Heart left ventricle (tissue), 13 donors: Measurements from ENCODE around the gene TMEM106C.

Experiments
- POLR2A ChIP-seq, 2 donors: fragments of 450-650 bp; IDR thresholded peaks; one replicate each; pipeline ENCODE4 v1.6.1; 2017; ENCODE audit warnings: antibody characterized with exemption in 2 of 2, mild to moderate bottlenecking in 2 of 2, moderate library complexity in 2 of 2
- TF ChIP-seq, protein P1 (sequence below), 12 donors: fragments of 200-600 bp; sonication (generic) in 4 of 12; IDR thresholded peaks; one replicate each; pipeline versions ENCODE4 v1.5.0 to v1.8.0; 2018 to 2022; ENCODE audit warnings: antibody characterized with exemption in 12 of 12, mild to moderate bottlenecking in 5 of 12
- donor health status: ischemic (EF 13 %, LVEDD 7.1; RV severe dilation, severe dysfunction).
- donor health status: DM: no; HTN: yes; CAD: no.
- donor health status: DM: no; HTN: no; CAD: no.
- donor health status: ischemic (EF 25% LVEDD 6.9; RV normal size, moderate dysfunction).
- donor health status: ischemic (EF 25% LVEDD 5.7; RV mildly dilated, moderate dysfunction).
- donor health status: ischemic (EF 35%, LVEDD 5.7; RV mildly dilated, moderate dysfunction).
- donor health status: nonischemic (EF 11% LVEDD 7.7; RV severe dilation, severe dysfunction).
- donor health status: DM: yes; HTN: yes; CAD: no.
- donor health status: PGD.
- donor health status: ischemic (EF 29% LVEDD 5.4; RV normal size, mild dysfunction).
- donor health status: nonischemic (EF 23%, LVEDD 6.1; RV moderate dilation, normal function).

DNA sequence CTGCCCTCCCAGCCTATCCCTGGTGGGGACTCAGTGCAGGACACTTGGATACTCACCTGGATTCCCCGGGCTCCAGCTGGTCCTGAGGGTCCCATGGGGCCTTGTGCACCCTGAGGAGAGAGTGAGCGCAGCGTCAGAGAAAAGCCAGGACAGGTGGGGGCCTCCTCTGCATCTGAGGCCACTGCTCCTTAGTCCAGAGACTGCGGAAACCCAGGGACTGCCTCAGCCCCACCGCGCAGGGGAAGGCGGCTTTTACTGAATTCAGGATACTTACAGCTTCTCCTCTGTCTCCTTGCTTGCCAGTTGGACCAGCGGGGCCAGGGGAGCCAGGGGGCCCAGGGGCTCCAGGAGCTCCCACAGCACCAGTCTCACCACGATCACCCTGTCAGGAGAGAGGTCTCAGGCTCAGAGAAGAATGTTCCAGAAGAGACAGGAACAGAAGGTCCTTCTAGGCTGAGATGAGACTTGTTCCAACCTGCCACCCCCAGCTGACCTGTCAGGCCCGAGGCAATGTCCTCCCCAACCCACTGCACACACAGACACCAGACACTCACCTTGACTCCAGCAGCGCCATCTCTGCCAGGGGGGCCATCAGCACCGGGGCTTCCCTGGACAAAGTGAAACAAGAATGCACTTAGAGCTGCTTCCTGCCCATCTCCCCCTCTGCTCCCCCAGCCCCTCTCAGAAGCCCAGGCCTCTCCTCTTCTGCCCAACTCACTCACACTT, 13.8 kb downstream of the TMEM106C start:
- TF ChIP-seq, protein P1, sequence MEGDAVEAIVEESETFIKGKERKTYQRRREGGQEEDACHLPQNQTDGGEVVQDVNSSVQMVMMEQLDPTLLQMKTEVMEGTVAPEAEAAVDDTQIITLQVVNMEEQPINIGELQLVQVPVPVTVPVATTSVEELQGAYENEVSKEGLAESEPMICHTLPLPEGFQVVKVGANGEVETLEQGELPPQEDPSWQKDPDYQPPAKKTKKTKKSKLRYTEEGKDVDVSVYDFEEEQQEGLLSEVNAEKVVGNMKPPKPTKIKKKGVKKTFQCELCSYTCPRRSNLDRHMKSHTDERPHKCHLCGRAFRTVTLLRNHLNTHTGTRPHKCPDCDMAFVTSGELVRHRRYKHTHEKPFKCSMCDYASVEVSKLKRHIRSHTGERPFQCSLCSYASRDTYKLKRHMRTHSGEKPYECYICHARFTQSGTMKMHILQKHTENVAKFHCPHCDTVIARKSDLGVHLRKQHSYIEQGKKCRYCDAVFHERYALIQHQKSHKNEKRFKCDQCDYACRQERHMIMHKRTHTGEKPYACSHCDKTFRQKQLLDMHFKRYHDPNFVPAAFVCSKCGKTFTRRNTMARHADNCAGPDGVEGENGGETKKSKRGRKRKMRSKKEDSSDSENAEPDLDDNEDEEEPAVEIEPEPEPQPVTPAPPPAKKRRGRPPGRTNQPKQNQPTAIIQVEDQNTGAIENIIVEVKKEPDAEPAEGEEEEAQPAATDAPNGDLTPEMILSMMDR (IDR thresholded peaks at IDR 0.05) = no peak
- no peak for TF ChIP-seq POLR2A (IDR thresholded peaks at IDR 0.05)
